GM12878 (cell line): ENCODE data around the gene DMRT2. TPM values are rescaled to one million over a fixed set of nuclear protein-coding genes. Genes with fewer than 3 reads are reported as not detected.

Experiments used
- ATAC-seq: fragments of 200-7000 bp; cut with Tn5 transposase; 3 replicates; pipeline ENCODE4 v1.9.1; 2020; ENCODE audit warnings: mild to moderate bottlenecking, moderate library complexity
- BruUV-seq: library from RNA; stranded (reverse); fragments of 400-500 nt; replicated peaks from 2 replicates; lab custom pipeline; 2021; lab: Mats Ljungman, UMichigan
- CTCF ChIA-PET: fragments of 300-600 bp; sonication (Branson Sonifier 250); formaldehyde crosslinking; extraction: SDS; loops from one replicate; lab custom pipeline; 2021; ENCODE audit warnings: inconsistent platforms; lab: Yijun Ruan, JAX
- POLR2A ChIA-PET: fragments of 350-600 bp; formaldehyde crosslinking; extraction: SDS; loops from one replicate; lab custom pipeline; 2021; ENCODE audit warnings: inconsistent platforms; lab: Charles Lee
- RAD21 ChIA-PET: fragments of 300-600 bp; sonication (Branson Sonifier 250); formaldehyde crosslinking; loops from one replicate; lab custom pipeline; 2023; ENCODE audit warnings: antibody characterized with exemption; ENCODE audit not compliant: unreplicated experiment; lab: Charles Lee
- SMC1A ChIA-PET: fragments of 300-600 bp; sonication (Branson Sonifier 250); formaldehyde crosslinking; loops from one replicate; lab custom pipeline; 2023; ENCODE audit not compliant: unreplicated experiment, uncharacterized antibody; lab: Charles Lee
- DNase-seq: peaks from one replicate; pipeline ENCODE4 v3.0.0-alpha.2; 2011; ENCODE audit warnings: low read depth, low spot score
- FAIRE-seq: peaks from 3 replicates; lab custom pipeline; 2011; peaks lifted over from hg19 to GRCh38; lab: Jason Lieb, UNC
- H2AFZ ChIP-seq: 2 replicates; pipeline ENCODE4 v1.6.0; 2011; ENCODE audit warnings: low read depth, low read length, control low read depth; ENCODE audit not compliant: control insufficient read depth
- H3K27ac ChIP-seq: 2 replicates; pipeline ENCODE4 v1.5.1; 2011; ENCODE audit warnings: control low read depth; ENCODE audit not compliant: control insufficient read depth, insufficient read depth
- H3K27me3 ChIP-seq, 2 experiments: replicated peaks in 1 of 2; 2 replicates each; pipeline versions ENCODE4 v1.6.0 to v1.6.1; 2011; ENCODE audit warnings: low read length in 1 of 2; ENCODE audit not compliant: control insufficient read depth in 2 of 2, insufficient read depth in 2 of 2
- H3K36me3 ChIP-seq, 2 experiments: 2 replicates each; pipeline ENCODE4 v1.5.1; 2011; ENCODE audit warnings: low read length in 1 of 2; ENCODE audit not compliant: control insufficient read depth in 2 of 2, insufficient read depth in 2 of 2
- H3K4me1 ChIP-seq: 2 replicates; pipeline ENCODE4 v1.6.1; 2011; ENCODE audit warnings: mild to moderate bottlenecking, low read length, moderate library complexity, mixed read lengths; ENCODE audit not compliant: control insufficient read depth, insufficient read depth
- H3K4me2 ChIP-seq: 2 replicates; pipeline ENCODE4 v1.6.0; 2011; ENCODE audit warnings: control low read depth; ENCODE audit not compliant: control insufficient read depth, insufficient read depth
- H3K4me3 ChIP-seq: fragments of 200-600 bp; sonication (generic); 2 replicates; pipeline ENCODE4 v1.5.1; 2016
- H3K79me2 ChIP-seq: 2 replicates; pipeline ENCODE4 v1.6.0; 2011; ENCODE audit warnings: low read length; ENCODE audit not compliant: control insufficient read depth, insufficient read depth
- H3K9ac ChIP-seq: 2 replicates; pipeline ENCODE4 v1.8.0; 2011; ENCODE audit warnings: low read length, control low read depth, mixed read lengths; ENCODE audit not compliant: control insufficient read depth, insufficient read depth
- H3K9me3 ChIP-seq: replicated peaks from 3 replicates; pipeline ENCODE4 v1.5.1; 2011; ENCODE audit warnings: mild to moderate bottlenecking, low read length; ENCODE audit not compliant: control insufficient read depth, insufficient read depth
- H4K20me1 ChIP-seq: 2 replicates; pipeline ENCODE4 v1.6.0; 2011; ENCODE audit not compliant: control insufficient read depth, insufficient read depth
- FOXK2 ChIP-seq: fragments of 450-650 bp; IDR thresholded peaks from 2 replicates; pipeline ENCODE4 v1.6.1; 2017; ENCODE audit warnings: mild to moderate bottlenecking, moderate library complexity
- GATAD2B ChIP-seq: fragments of 450-650 bp; conservative IDR thresholded peaks from 2 replicates; pipeline ENCODE4 v1.6.1; 2017; ENCODE audit warnings: low read depth, mild to moderate bottlenecking, moderate library complexity
- NFIC ChIP-seq: IDR thresholded peaks from 2 replicates; pipeline ENCODE4 v1.6.1; 2012; ENCODE audit warnings: low read depth, mild to moderate bottlenecking, inconsistent platforms, low read length, moderate library complexity
- NFXL1 ChIP-seq: fragments of 450-650 bp; IDR thresholded peaks from 2 replicates; pipeline ENCODE4 v1.6.1; 2017; ENCODE audit warnings: antibody characterized with exemption, mild to moderate bottlenecking, borderline replicate concordance
- NR2C1 ChIP-seq: fragments of 450-650 bp; IDR thresholded peaks from 2 replicates; pipeline ENCODE4 v1.6.1; 2017; ENCODE audit warnings: antibody characterized with exemption, mild to moderate bottlenecking, moderate library complexity
- PAX5 ChIP-seq: IDR thresholded peaks from 2 replicates; pipeline ENCODE4 v1.6.1; 2011; ENCODE audit warnings: low read depth, low read length, borderline replicate concordance
- RCOR1 ChIP-seq: conservative IDR thresholded peaks from 2 replicates; pipeline ENCODE4 v1.6.1; 2012; ENCODE audit warnings: low read depth, low read length, improper control_type of control experiment
- SMAD5 ChIP-seq: IDR thresholded peaks from 2 replicates; pipeline ENCODE4 v1.6.1; 2016; ENCODE audit warnings: antibody characterized with exemption, low read depth
- SMC3 ChIP-seq: IDR thresholded peaks from 2 replicates; pipeline ENCODE4 v1.6.1; 2011; ENCODE audit warnings: low read length, improper control_type of control experiment, borderline replicate concordance
- SREBF2 ChIP-seq: IDR thresholded peaks from 2 replicates; pipeline ENCODE4 v1.6.1; 2012; ENCODE audit warnings: mild to moderate bottlenecking, low read length
- SRF ChIP-seq, 2 experiments: IDR thresholded peaks; 2 replicates each; pipeline ENCODE4 v1.6.1; 2011; ENCODE audit warnings: low read depth in 2 of 2, low read length in 2 of 2, mild to moderate bottlenecking in 1 of 2, moderate library complexity in 1 of 2
- SUZ12 ChIP-seq: fragments of 200-600 bp; sonication (generic); IDR thresholded peaks from one replicate; pipeline ENCODE4 v1.6.1; 2018; ENCODE audit warnings: antibody characterized with exemption, mild to moderate bottlenecking; ENCODE audit not compliant: unreplicated experiment
- TAF1 ChIP-seq: IDR thresholded peaks from 2 replicates; pipeline ENCODE4 v1.6.1; 2011; ENCODE audit warnings: mild to moderate bottlenecking, low read depth, low read length, borderline replicate concordance
- TCF3 ChIP-seq: IDR thresholded peaks from 2 replicates; pipeline ENCODE4 v1.6.1; 2012; ENCODE audit warnings: low read depth, mild to moderate bottlenecking, low read length, borderline replicate concordance; ENCODE audit not compliant: insufficient read depth
- WGBS: methylation state at CpG from one replicate; pipeline ENCODE4 v1.1.6; 2016; ENCODE audit warnings: low lambda C conversion rate; ENCODE audit not compliant: insufficient replicate concordance, insufficient coverage; ENCODE audit errors: missing lambda C conversion rate; 5-methylcytosine and 5-hydroxymethylcytosine counted together
- in situ Hi-C: fragments of 300-500 bp; cut with MboI; formaldehyde crosslinking; loops from 9 replicates; pipeline ENCODE4 v1.14.3; 2018; ENCODE audit warnings: mixed read lengths
- intact Hi-C: fragments of 100-400 bp; cut with micrococcal nuclease; formaldehyde crosslinking; loops from one replicate; pipeline ENCODE4 v1.14.2; 2022; ENCODE audit not compliant: unreplicated experiment
- polyA plus RNA-seq, 11 experiments: library from polyadenylated mRNA; depleted of rRNA in 4 of 11; unstranded in 6 of 11; stranded (reverse) in 5 of 11; fragments of >200 nt; fragmentation: Nextera tagmentation in 4 of 11; fragmentation: Illumina TruSeq in 1 of 11; extraction: Ambion mirVana in 4 of 11; extraction: Trizol in 1 of 11; gene quantifications; 1 replicate in 1 of 11; 2 replicates in 10 of 11; pipeline versions ENCODE4 v1.2.1 to v1.2.3, GENCODE V29; 2011 to 2016; ENCODE audit warnings: inconsistent platforms in 2 of 11, missing spikeins in 2 of 11, low read depth in 1 of 11
- total RNA-seq, 4 experiments: library from RNA; depleted of rRNA in 3 of 4; stranded (reverse); fragments of >200 nt in 3 of 4; fragmentation: Illumina TruSeq in 1 of 4; extraction: Trizol in 1 of 4; gene quantifications; 2 replicates each; pipeline versions ENCODE4 v1.2.1 to v1.2.3, GENCODE V29; 2013 to 2021
- TF ChIP-seq, protein P1 (sequence below): fragments of 450-650 bp; IDR thresholded peaks from 2 replicates; pipeline ENCODE4 v1.6.1; 2014; ENCODE audit warnings: mild to moderate bottlenecking
- TF ChIP-seq, protein P2 (sequence below): fragments of 450-650 bp; IDR thresholded peaks from 2 replicates; pipeline ENCODE4 v1.6.1; 2016; ENCODE audit warnings: mild to moderate bottlenecking
- TF ChIP-seq, protein P3 (sequence below): fragments of 450-650 bp; formaldehyde crosslinking; IDR thresholded peaks from 2 replicates; pipeline ENCODE4 v1.4.0; 2022; ENCODE audit warnings: mild to moderate bottlenecking, moderate library complexity
- TF ChIP-seq, protein P4 (sequence below): fragments of 450-650 bp; IDR thresholded peaks from 2 replicates; pipeline ENCODE4 v1.6.1; 2017; ENCODE audit warnings: low read depth, mild to moderate bottlenecking, moderate library complexity

DMRT2 gene
- total and polyA plus RNA-seq, 10 of the 15 experiments (the other 5 are each of a cell fraction or from before 2014, with no cell fraction given): 0.08 to 50.2 (median 0.69) TPM

DNA sequence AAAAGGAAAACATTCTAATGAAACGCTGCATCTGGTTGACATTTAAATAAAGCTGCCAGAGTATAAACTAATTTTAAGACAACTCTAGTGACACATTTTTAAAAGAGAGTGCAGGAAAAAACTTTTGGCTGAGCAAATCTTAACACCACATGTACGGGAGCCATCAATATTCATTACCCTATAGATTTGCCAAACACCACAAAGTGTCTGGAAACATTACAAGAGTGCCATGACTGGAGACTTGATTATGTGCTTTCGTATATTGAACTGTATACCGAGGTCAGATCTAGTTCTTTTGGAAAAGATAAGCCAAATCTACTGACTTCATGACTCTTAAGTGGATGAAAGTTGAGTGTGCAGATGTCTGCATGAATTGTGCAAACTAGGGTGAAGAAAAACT is 10.6 kb upstream of the DMRT2 start:
- no peaks in the 10 kb centered on the region for H3K79me2 ChIP-seq
- no peak overlapping the region for H3K4me2 ChIP-seq
- no peak overlapping the region for H3K4me3 ChIP-seq
- RAD21 ChIA-PET: interaction anchor here (0.9 to 3.2 kb wide), 3 partner anchors 8 to 30 kb away, joined by 3 to 11 read pairs (median 5); partner anchors contain the start of gene DMRT2
- intact Hi-C loops (no loop called here), in situ Hi-C loops (no loop called here)
- FAIRE-seq (no peak), ATAC-seq (no peak), DNase-seq (no peak)
- no peak overlapping the region for H3K27ac ChIP-seq
- H3K4me1 ChIP-seq: no peaks in the 10 kb centered on the region
- H3K27me3 ChIP-seq: peaks cover 2 to 8% of the 10 kb centered on the region in 2 experiments
- H3K36me3 ChIP-seq: no peaks in the 10 kb centered on the region
- POLR2A ChIA-PET: interaction anchor here (1.2 kb wide), 1 partner anchor 30 kb away, joined by 3 read pairs; no protein-coding TSS in a partner anchor
- CTCF ChIA-PET: interaction anchor here (1.2 to 1.4 kb wide), 2 partner anchors 30 to 339 kb away, joined by 3 to 6 read pairs; no protein-coding TSS in a partner anchor
- SMC1A ChIA-PET: interaction anchor here (0.8 to 3.5 kb wide), 7 partner anchors 8 to 297 kb away, joined by 3 to 17 read pairs (median 3); no protein-coding TSS in a partner anchor
- 7% methylated on average over 4 of the region's 4 CpGs for WGBS
- no peak overlapping the region for H3K9ac ChIP-seq
- no peaks in the 10 kb centered on the region for H4K20me1 ChIP-seq
- H2AFZ ChIP-seq: no peak overlapping the region
- no peaks in the 10 kb centered on the region; the same call in 2 of the 3 replicates for H3K9me3 ChIP-seq
- no TSS peak for BruUV-seq
- no peak for TF ChIP-seq TCF3
- no peak for TF ChIP-seq SMC3
- TF ChIP-seq SUZ12: no peak
- TF ChIP-seq PAX5: no peak
- no peak for TF ChIP-seq NFXL1
- TF ChIP-seq, protein P1, sequence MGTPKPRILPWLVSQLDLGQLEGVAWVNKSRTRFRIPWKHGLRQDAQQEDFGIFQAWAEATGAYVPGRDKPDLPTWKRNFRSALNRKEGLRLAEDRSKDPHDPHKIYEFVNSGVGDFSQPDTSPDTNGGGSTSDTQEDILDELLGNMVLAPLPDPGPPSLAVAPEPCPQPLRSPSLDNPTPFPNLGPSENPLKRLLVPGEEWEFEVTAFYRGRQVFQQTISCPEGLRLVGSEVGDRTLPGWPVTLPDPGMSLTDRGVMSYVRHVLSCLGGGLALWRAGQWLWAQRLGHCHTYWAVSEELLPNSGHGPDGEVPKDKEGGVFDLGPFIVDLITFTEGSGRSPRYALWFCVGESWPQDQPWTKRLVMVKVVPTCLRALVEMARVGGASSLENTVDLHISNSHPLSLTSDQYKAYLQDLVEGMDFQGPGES: no peak
- TF ChIP-seq NR2C1: no peak
- TF ChIP-seq, protein P2, sequence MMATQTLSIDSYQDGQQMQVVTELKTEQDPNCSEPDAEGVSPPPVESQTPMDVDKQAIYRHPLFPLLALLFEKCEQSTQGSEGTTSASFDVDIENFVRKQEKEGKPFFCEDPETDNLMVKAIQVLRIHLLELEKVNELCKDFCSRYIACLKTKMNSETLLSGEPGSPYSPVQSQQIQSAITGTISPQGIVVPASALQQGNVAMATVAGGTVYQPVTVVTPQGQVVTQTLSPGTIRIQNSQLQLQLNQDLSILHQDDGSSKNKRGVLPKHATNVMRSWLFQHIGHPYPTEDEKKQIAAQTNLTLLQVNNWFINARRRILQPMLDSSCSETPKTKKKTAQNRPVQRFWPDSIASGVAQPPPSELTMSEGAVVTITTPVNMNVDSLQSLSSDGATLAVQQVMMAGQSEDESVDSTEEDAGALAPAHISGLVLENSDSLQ: no peak
- TF ChIP-seq NFIC: no peak
- TF ChIP-seq SREBF2: no peak
- TF ChIP-seq FOXK2: no peak
- TF ChIP-seq, protein P3, sequence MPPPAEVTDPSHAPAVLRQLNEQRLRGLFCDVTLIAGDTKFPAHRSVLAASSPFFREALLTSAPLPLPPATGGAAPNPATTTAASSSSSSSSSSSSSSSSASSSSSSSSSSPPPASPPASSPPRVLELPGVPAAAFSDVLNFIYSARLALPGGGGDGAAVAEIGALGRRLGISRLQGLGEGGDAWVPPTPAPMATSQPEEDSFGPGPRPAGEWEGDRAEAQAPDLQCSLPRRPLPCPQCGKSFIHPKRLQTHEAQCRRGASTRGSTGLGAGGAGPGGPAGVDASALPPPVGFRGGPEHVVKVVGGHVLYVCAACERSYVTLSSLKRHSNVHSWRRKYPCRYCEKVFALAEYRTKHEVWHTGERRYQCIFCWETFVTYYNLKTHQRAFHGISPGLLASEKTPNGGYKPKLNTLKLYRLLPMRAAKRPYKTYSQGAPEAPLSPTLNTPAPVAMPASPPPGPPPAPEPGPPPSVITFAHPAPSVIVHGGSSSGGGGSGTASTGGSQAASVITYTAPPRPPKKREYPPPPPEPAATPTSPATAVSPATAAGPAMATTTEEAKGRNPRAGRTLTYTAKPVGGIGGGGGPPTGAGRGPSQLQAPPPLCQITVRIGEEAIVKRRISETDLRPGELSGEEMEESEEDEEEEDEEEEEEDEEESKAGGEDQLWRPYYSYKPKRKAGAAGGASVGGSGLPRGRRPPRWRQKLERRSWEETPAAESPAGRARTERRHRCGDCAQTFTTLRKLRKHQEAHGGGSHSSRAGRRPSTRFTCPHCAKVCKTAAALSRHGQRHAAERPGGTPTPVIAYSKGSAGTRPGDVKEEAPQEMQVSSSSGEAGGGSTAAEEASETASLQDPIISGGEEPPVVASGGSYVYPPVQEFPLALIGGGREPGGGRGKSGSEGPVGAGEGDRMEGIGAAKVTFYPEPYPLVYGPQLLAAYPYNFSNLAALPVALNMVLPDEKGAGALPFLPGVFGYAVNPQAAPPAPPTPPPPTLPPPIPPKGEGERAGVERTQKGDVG (CRISPR knock-in tag): no peak
- TF ChIP-seq SRF (IDR thresholded peaks at IDR 0.05; ENCODE audit: low read depth in 2 of 2, low read length in 2 of 2): no peak
- no peak for TF ChIP-seq RCOR1
- TF ChIP-seq, protein P4, sequence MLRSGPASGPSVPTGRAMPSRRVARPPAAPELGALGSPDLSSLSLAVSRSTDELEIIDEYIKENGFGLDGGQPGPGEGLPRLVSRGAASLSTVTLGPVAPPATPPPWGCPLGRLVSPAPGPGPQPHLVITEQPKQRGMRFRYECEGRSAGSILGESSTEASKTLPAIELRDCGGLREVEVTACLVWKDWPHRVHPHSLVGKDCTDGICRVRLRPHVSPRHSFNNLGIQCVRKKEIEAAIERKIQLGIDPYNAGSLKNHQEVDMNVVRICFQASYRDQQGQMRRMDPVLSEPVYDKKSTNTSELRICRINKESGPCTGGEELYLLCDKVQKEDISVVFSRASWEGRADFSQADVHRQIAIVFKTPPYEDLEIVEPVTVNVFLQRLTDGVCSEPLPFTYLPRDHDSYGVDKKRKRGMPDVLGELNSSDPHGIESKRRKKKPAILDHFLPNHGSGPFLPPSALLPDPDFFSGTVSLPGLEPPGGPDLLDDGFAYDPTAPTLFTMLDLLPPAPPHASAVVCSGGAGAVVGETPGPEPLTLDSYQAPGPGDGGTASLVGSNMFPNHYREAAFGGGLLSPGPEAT: no peak
- TF ChIP-seq GATAD2B: no peak
- TF ChIP-seq SMAD5: no peak
- no peak for TF ChIP-seq TAF1
